ENCODE data around the gene GNAZ. TPM values are rescaled to one million over a fixed set of nuclear protein-coding genes. Genes with fewer than 3 reads are reported as not detected.

The GNAZ gene
- polyA plus RNA-seq, 2 of the 4 experiments (the other 2 are of a cell fraction) = 1.9 to 2.5 TPM

DNA sequence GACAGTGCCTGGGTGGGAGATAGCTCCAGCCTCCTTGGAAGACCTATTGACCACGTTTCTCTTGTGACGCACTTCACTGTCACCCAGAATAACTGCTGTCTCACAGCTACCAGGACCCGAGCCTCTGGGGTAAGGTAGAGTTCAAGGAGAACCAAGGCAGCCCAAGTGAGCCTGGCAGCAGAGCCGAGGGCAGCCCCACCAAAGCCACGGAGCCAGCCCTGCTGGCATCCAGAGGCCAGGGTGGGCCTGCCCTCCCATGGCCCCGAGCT, 38.7 kb downstream of the GNAZ start (continued):
- no peak for TF ChIP-seq NPAS2 (CRISPR knock-in tag; IDR thresholded peaks at IDR 0.05; ENCODE audit: borderline replicate concordance)

GRCh38 chr22:23109441-23109978, 39.2 kb downstream of the GNAZ start:
- CTCF ChIA-PET = interaction anchor here (1.3 to 3.0 kb wide), 2 partner anchors 153 to 172 kb away, joined by 3 to 12 read pairs; no protein-coding TSS in a partner anchor
- DNase-seq (ENCODE audit: low read depth in 1 of 2, low spot score in 1 of 2) = no peak
- H3K4me1 ChIP-seq = no peaks in the 10 kb centered on the region

DNA sequence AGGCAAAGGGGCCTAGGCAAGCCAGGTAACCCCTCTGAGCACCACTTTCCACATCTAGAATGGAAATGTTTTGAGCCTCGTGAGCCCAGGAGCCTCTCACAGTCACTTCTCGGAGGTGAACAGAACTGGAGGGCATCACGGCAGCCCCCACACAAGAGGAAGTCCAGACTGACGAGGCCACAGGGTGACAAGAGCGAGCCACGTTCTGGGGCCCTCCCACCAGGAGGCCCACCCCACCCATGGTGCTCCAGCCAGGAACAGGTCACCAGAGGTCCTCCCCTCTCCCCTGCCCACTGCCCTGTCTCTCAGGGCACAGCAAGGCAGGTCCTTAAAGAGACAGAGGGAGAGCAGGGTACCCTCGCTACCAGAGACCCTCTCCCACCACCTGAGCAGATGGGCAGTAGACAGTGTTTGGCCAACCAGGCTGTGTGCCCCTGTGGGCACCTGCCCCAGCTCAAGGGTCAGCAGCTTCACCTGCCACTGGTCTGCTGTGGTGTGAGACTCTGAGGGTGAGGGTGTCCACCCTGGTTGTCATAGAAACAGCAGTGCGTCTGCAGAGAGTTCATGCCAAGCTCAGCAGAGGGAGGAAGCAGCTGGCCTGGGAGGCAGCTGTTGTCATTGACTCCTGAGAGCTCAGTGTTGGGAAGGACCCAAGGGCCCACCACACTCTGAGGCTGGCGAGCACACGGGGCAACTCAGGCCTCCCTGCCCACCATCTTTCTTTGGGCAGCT, 40.0 kb downstream of the GNAZ start:
- FAIRE-seq = no peak
- TF ChIP-seq BCL3 (IDR thresholded peaks at IDR 0.05) (no peak), NFE2L2 (conservative IDR thresholded peaks at IDR 0.05; ENCODE audit: low read length) (no peak), KDM1A (IDR thresholded peaks at IDR 0.05; ENCODE audit: low read depth) (no peak), ESRRA (IDR thresholded peaks at IDR 0.05; ENCODE audit: borderline replicate concordance, low read length) (no peak), HEYL (CRISPR knock-in tag; IDR thresholded peaks at IDR 0.05) (no peak), GATA3 (IDR thresholded peaks at IDR 0.05; ENCODE audit: borderline replicate concordance) (no peak)
- TF ChIP-seq, protein P1, sequence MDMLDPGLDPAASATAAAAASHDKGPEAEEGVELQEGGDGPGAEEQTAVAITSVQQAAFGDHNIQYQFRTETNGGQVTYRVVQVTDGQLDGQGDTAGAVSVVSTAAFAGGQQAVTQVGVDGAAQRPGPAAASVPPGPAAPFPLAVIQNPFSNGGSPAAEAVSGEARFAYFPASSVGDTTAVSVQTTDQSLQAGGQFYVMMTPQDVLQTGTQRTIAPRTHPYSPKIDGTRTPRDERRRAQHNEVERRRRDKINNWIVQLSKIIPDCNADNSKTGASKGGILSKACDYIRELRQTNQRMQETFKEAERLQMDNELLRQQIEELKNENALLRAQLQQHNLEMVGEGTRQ (IDR thresholded peaks at IDR 0.05) = no peak
- WGBS (ENCODE audit: missing lambda C conversion rate) = 80% methylated on average over 9 of the region's 10 CpGs
- no peak overlapping the region for H3K27ac ChIP-seq
- ChIA-PET POLR2A (no interaction called here), CTCF (interaction anchor here (0.8 kb wide), 1 partner anchor 529 kb away, joined by 3 read pairs; no protein-coding TSS in a partner anchor)
- H3K4me1 ChIP-seq = no peaks in the 10 kb centered on the region
- no peak overlapping the region for H3K4me3 ChIP-seq
- no peak; a peak in 1 of 6 replicates for ATAC-seq
- H3K9me3 ChIP-seq = no peaks in the 10 kb centered on the region
- no peak for DNase-seq (ENCODE audit: low read depth in 1 of 2, low spot score in 1 of 2)
- H3K4me2 ChIP-seq = no peak overlapping the region

More at GRCh38 chr22:23109441-23109978, 39.2 kb downstream of the GNAZ start:
- no peak overlapping the region for H3K27ac ChIP-seq
- no peak for FAIRE-seq
- POLR2A ChIA-PET = no interaction called here
- H3K9me3 ChIP-seq = no peaks in the 10 kb centered on the region
- no peak overlapping the region for H3K4me3 ChIP-seq
- 96% methylated on average over 4 of the region's 5 CpGs for WGBS (ENCODE audit: missing lambda C conversion rate)
- no peak overlapping the region for H3K4me2 ChIP-seq
- ATAC-seq = no peak
- TF ChIP-seq HEYL (CRISPR knock-in tag; IDR thresholded peaks at IDR 0.05) (no peak), CHD2 (IDR thresholded peaks at IDR 0.05; ENCODE audit: low read length, partially characterized antibody) (no peak), CBX8 (IDR thresholded peaks at IDR 0.05) (no peak), FOXS1 (CRISPR knock-in tag; IDR thresholded peaks at IDR 0.05) (no peak), SMC3 (IDR thresholded peaks at IDR 0.05) (no peak), RNF2 (IDR thresholded peaks at IDR 0.05; ENCODE audit: borderline replicate concordance, low read depth) (no peak), JUNB (IDR thresholded peaks at IDR 0.05) (no peak), RARB (CRISPR knock-in tag; IDR thresholded peaks at IDR 0.05) (no peak), PHF8 (IDR thresholded peaks at IDR 0.05; ENCODE audit: borderline replicate concordance, low read depth) (no peak), ZFP36 (IDR thresholded peaks at IDR 0.05; ENCODE audit: borderline replicate concordance, partially characterized antibody) (no peak), HMGXB4 (CRISPR knock-in tag; IDR thresholded peaks at IDR 0.05; ENCODE audit: borderline replicate concordance) (no peak)

Data from A549 (cell line).